BJ (cell line): ENCODE measurements around the gene ZBP1. TPM values are rescaled to one million over a fixed set of nuclear protein-coding genes. Genes with fewer than 3 reads are reported as not detected.

ENCODE experiments used
- CTCF ChIA-PET: fragments of 350-600 bp; formaldehyde crosslinking; extraction: SDS; loops from one replicate; lab custom pipeline; 2021; ENCODE audit warnings: antibody characterized with exemption, inconsistent platforms; lab: Yijun Ruan, JAX
- POLR2A ChIA-PET: fragments of 300-600 bp; sonication (Branson Sonifier 250); formaldehyde crosslinking; extraction: SDS; loops from one replicate; lab custom pipeline; 2021; ENCODE audit warnings: antibody characterized with exemption; lab: Charles Lee
- DNase-seq: peaks from one replicate; pipeline ENCODE4 v3.0.0-alpha.2; 2011; ENCODE audit warnings: low read depth
- H3K27me3 ChIP-seq: 2 replicates; pipeline ENCODE4 v1.6.0; 2011; ENCODE audit warnings: low read length; ENCODE audit not compliant: control insufficient read depth, insufficient read depth
- H3K36me3 ChIP-seq: 2 replicates; pipeline ENCODE4 v1.5.1; 2011; ENCODE audit warnings: low read length; ENCODE audit not compliant: control insufficient read depth, insufficient read depth
- H3K4me3 ChIP-seq: 2 replicates; pipeline ENCODE4 v1.5.1; 2011; ENCODE audit warnings: low read depth, mild to moderate bottlenecking, control low read depth, low read length
- polyA plus RNA-seq: library from polyadenylated mRNA; depleted of rRNA; stranded (reverse); fragments of >200 nt; gene quantifications from 2 replicates; pipeline ENCODE4 v1.2.3, GENCODE V29; 2011
- TF ChIP-seq, protein P1 (sequence below): IDR thresholded peaks from 2 replicates; pipeline ENCODE4 v1.5.1; 2011; ENCODE audit warnings: low read depth, mild to moderate bottlenecking, control low read depth, inconsistent platforms, low read length, moderate library complexity; ENCODE audit not compliant: insufficient read depth

Gene ZBP1
- polyA plus RNA-seq, 1 experiment = not detected

DNA sequence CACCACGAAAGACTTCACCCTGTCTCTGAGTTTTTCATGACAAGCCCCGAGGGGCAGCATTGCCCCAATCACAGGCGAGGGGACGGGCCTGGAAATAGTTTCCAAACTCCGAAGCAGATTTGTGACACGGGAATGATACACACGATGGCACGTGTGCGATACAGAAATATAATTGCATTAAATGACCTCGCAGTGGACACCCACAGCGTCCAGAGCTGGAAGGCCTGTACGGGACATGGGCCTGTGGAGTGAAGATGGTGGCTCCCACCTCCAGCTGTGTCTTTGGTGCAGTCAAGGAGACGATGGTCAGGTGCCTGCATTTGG is 46.6 kb upstream of the ZBP1 start:
- Histone ChIP-seq H3K4me3 (no peak overlapping the region), H3K27me3 (no peaks in the 10 kb centered on the region), H3K36me3 (no peaks in the 10 kb centered on the region)
- POLR2A ChIA-PET = no interaction called here
- TF ChIP-seq, protein P1, sequence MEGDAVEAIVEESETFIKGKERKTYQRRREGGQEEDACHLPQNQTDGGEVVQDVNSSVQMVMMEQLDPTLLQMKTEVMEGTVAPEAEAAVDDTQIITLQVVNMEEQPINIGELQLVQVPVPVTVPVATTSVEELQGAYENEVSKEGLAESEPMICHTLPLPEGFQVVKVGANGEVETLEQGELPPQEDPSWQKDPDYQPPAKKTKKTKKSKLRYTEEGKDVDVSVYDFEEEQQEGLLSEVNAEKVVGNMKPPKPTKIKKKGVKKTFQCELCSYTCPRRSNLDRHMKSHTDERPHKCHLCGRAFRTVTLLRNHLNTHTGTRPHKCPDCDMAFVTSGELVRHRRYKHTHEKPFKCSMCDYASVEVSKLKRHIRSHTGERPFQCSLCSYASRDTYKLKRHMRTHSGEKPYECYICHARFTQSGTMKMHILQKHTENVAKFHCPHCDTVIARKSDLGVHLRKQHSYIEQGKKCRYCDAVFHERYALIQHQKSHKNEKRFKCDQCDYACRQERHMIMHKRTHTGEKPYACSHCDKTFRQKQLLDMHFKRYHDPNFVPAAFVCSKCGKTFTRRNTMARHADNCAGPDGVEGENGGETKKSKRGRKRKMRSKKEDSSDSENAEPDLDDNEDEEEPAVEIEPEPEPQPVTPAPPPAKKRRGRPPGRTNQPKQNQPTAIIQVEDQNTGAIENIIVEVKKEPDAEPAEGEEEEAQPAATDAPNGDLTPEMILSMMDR = no peak
- CTCF ChIA-PET = interaction anchor here (0.9 kb wide), 1 partner anchor 11 kb away, joined by 3 read pairs; no protein-coding TSS in a partner anchor
- no peak for DNase-seq

- DNase-seq = no peak
- H3K36me3 ChIP-seq = no peaks in the 10 kb centered on the region
- H3K27me3 ChIP-seq = no peaks in the 10 kb centered on the region
- TF ChIP-seq, protein P1 = no peak
- ChIA-PET POLR2A (no interaction called here), CTCF (no interaction called here)
- no peak overlapping the region for H3K4me3 ChIP-seq
Measured at GRCh38 chr20:57666106-57666833, 46.0 kb upstream of the ZBP1 start.

DNA sequence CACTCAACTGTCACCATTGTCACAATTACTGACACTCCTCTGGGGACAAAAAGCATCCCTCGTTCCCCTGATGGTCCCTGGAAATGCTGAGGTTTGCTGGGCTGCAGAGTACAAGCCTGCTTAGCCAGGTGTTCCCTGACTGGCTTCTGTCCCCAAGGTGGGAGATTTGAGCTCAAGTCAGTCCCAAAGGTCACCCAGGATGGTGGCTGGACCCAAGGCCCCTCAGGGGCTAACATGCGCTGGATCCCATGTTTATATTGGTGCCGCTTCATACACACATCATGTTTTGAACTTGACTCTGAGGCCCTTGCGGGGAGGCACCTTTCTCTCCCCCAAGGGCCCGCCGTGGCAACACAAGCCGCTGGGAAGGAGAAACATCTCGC is 45.4 kb upstream of the ZBP1 start:
- TF ChIP-seq, protein P1 = no peak
- ChIA-PET CTCF (interaction anchor here (1.8 kb wide), 1 partner anchor 421 kb away, joined by 4 read pairs; no protein-coding TSS in a partner anchor), POLR2A (no interaction called here)
- no peak for DNase-seq
- Histone ChIP-seq H3K36me3 (no peaks in the 10 kb centered on the region), H3K27me3 (no peaks in the 10 kb centered on the region), H3K4me3 (no peak overlapping the region)

GRCh38 chr20:57664924-57665588 is 44.8 kb upstream of the ZBP1 start:
- POLR2A ChIA-PET = no interaction called here
- no peak for DNase-seq
- Histone ChIP-seq H3K27me3 (no peaks in the 10 kb centered on the region), H3K36me3 (no peaks in the 10 kb centered on the region), H3K4me3 (no peak overlapping the region)
- CTCF ChIA-PET = interaction anchor here (1.7 to 1.8 kb wide), 2 partner anchors 422 to 515 kb away, joined by 4 to 6 read pairs; no protein-coding TSS in a partner anchor
- TF ChIP-seq, protein P1 = no peak

- ChIA-PET CTCF (interaction anchor here (1.3 to 1.8 kb wide), 3 partner anchors 10 to 516 kb away, joined by 4 to 6 read pairs (median 4); no protein-coding TSS in a partner anchor), POLR2A (no interaction called here)
- DNase-seq = no peak
Measured at GRCh38 chr20:57664476-57664875, 44.2 kb upstream of the ZBP1 start.

More at GRCh38 chr20:57664476-57664875, 44.2 kb upstream of the ZBP1 start:
- Histone ChIP-seq H3K36me3 (no peaks in the 10 kb centered on the region), H3K27me3 (no peaks in the 10 kb centered on the region), H3K4me3 (no peak overlapping the region)
- TF ChIP-seq, protein P1 = no peak
